Panc1 (cell line): ENCODE data around the gene CDH5. TPM values are rescaled to one million over a fixed set of nuclear protein-coding genes. Genes with fewer than 3 reads are reported as not detected.

Experiments used
- ATAC-seq: fragments of 200-7000 bp; cut with Tn5 transposase; 2 replicates; pipeline ENCODE4 v1.9.1; 2020; ENCODE audit warnings: mild to moderate bottlenecking, moderate library complexity
- BruUV-seq: library from RNA; stranded (reverse); fragments of 400-500 nt; replicated peaks from 2 replicates; lab custom pipeline; 2021; lab: Mats Ljungman, UMichigan
- CTCF ChIA-PET: fragments of 300-600 bp; sonication (Branson Sonifier 250); formaldehyde crosslinking; loops from one replicate; lab custom pipeline; 2022; ENCODE audit warnings: antibody characterized with exemption; lab: Charles Lee
- POLR2A ChIA-PET: fragments of 300-600 bp; sonication (Branson Sonifier 250); formaldehyde crosslinking; loops from one replicate; lab custom pipeline; 2022; ENCODE audit warnings: antibody characterized with exemption; lab: Charles Lee
- DNase-seq: peaks from one replicate; pipeline ENCODE4 v3.0.0-alpha.2; 2010; ENCODE audit warnings: low read depth, low spot score
- H3K27ac ChIP-seq: 2 replicates; pipeline ENCODE4 v1.5.1; 2011; ENCODE audit warnings: mild to moderate bottlenecking, low read length, inconsistent platforms
- H3K27me3 ChIP-seq: fragments of 200-500 bp; sonication (Bioruptor generic); 2 replicates; pipeline ENCODE4 v1.6.0; 2014; ENCODE audit warnings: low read length, inconsistent platforms; ENCODE audit not compliant: control insufficient read depth, insufficient read depth
- H3K36me3 ChIP-seq: fragments of 200-500 bp; sonication (Bioruptor generic); 2 replicates; pipeline ENCODE4 v1.5.1; 2014; ENCODE audit warnings: inconsistent platforms, mild to moderate bottlenecking, low read length, moderate library complexity; ENCODE audit not compliant: control insufficient read depth, insufficient read depth
- H3K4me1 ChIP-seq: 2 replicates; pipeline ENCODE4 v1.5.1; 2011; ENCODE audit warnings: inconsistent platforms, mild to moderate bottlenecking, low read length, moderate library complexity; ENCODE audit not compliant: control insufficient read depth, insufficient read depth
- H3K4me3 ChIP-seq, 2 experiments: 2 replicates each; pipeline ENCODE4 v1.5.1; 2011 to 2012; ENCODE audit warnings: low read depth in 2 of 2, low read length in 2 of 2, mild to moderate bottlenecking in 2 of 2, inconsistent platforms in 1 of 2, moderate library complexity in 1 of 2
- H3K9me3 ChIP-seq: fragments of 200-500 bp; sonication (Bioruptor generic); 2 replicates; pipeline ENCODE4 v1.5.1; 2014; ENCODE audit warnings: low read depth, mild to moderate bottlenecking, inconsistent platforms, low read length, moderate library complexity; ENCODE audit not compliant: control insufficient read depth, insufficient read depth
- CTCF ChIP-seq: fragments of 450-650 bp; IDR thresholded peaks from 2 replicates; pipeline ENCODE4 v1.5.1; 2017; ENCODE audit warnings: mild to moderate bottlenecking
- POLR2AphosphoS5 ChIP-seq: IDR thresholded peaks from 2 replicates; pipeline ENCODE4 v1.6.1; 2012; ENCODE audit warnings: mild to moderate bottlenecking, low read depth, low read length, moderate library complexity
- REST ChIP-seq, 2 experiments: IDR thresholded peaks; 2 replicates each; pipeline ENCODE4 v1.6.1; 2011 to 2012; ENCODE audit warnings: low read depth in 2 of 2, control low read depth in 1 of 2, low read length in 1 of 2, mild to moderate bottlenecking in 1 of 2, moderate library complexity in 1 of 2; ENCODE audit not compliant: insufficient read depth in 1 of 2
- SIN3A ChIP-seq: IDR thresholded peaks from 2 replicates; pipeline ENCODE4 v1.6.1; 2012; ENCODE audit warnings: low read depth, mild to moderate bottlenecking, low read length, moderate library complexity, borderline replicate concordance; ENCODE audit not compliant: insufficient read depth
- TCF7L2 ChIP-seq: IDR thresholded peaks from 2 replicates; pipeline ENCODE4 v1.6.1; 2011; ENCODE audit warnings: mild to moderate bottlenecking, low read depth, low read length, inconsistent platforms
- in situ Hi-C: cut with HindIII; loops from 2 replicates; pipeline ENCODE4 v1.10.0; 2016; ENCODE audit warnings: low sequenced_read_pairs, low pct_unique_long_range_greater_than_20kb
- intact Hi-C: fragments of 100-400 bp; cut with micrococcal nuclease; formaldehyde crosslinking; loops from one replicate; pipeline ENCODE4 v1.10.0; 2022; ENCODE audit not compliant: unreplicated experiment
- total RNA-seq: library from RNA; stranded (reverse); gene quantifications from one replicate; pipeline ENCODE4 v1.2.1, GENCODE V29; 2021; ENCODE audit not compliant: unreplicated experiment

The CDH5 gene
- total RNA-seq, 1 experiment from 2014 or later = 0.18 TPM

DNA sequence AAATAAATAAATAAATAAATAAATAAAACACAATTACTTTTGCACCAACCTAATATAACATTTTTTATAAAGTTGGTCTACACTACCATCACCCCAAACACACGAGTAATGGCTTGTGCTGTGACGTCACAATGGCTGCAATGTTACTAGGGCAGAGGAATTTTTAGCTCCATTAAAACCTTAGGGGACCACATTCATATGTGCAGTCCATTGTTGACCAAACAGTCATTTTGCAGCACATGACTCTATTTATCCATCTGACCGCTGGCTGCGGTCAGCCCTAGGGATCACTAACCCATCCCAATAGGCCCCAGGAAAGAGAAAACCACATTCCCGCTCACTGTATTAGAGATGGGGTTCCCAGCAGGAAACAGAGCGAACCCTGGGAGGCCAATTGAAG is 9.6 kb downstream of the CDH5 start:
- TF ChIP-seq POLR2AphosphoS5 = no peak
- no peak for TF ChIP-seq CTCF
- TF ChIP-seq REST (IDR thresholded peaks at IDR 0.05; ENCODE audit: insufficient read depth in 1 of 2, low read depth in 2 of 2, low read length in 1 of 2) = no peak
- no peak for TF ChIP-seq TCF7L2
- no peak for TF ChIP-seq SIN3A
- no peak for ATAC-seq
- no peaks in the 10 kb centered on the region for H3K36me3 ChIP-seq
- intact Hi-C loops (no loop called here), in situ Hi-C loops (no loop called here)
- H3K4me3 ChIP-seq = no peak overlapping the region
- BruUV-seq = no TSS peak
- DNase-seq = no peak
- H3K4me1 ChIP-seq = no peaks in the 10 kb centered on the region
- no peaks in the 10 kb centered on the region for H3K9me3 ChIP-seq
- H3K27me3 ChIP-seq = no peaks in the 10 kb centered on the region
- no peak overlapping the region for H3K27ac ChIP-seq
- CTCF ChIA-PET = no interaction called here
- POLR2A ChIA-PET = no interaction called here

DNA sequence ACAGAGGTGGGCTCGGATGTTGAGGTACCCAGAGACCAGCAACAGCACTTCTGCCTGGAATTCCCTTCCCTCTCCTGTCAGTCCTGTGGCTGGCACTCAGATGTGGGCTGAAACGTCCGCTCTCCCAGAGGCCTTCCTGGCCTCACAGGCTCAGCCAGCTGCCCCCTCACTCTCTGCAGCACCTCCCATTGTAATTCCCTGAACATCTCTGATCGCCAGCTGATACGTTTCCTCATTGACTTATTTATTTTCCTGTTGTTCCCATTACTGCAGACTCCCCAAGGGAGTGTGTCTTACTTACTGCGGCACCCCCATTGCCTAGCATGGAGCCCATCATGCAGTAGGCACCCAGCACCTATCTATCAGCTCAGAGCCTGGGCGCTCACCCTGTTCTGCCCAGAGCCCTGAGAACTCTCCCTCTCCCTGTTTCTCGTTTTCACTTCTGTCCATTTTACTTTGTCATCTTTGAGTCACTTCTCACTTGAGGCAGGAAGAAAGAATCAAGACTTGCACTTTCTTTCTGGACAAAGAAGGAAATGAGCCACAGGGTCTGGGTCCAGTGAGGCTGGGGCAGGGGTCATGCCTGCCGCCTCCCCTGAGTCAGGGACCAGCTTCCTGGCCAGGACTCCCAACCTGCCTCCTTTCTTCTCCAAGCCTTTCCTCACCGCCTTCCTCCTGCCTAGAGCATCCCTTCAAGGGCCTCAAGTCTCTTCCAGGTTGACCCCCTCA is 10.2 kb downstream of the CDH5 start:
- no peak for DNase-seq
- Histone ChIP-seq H3K27me3 (no peaks in the 10 kb centered on the region), H3K27ac (no peak overlapping the region), H3K4me1 (no peaks in the 10 kb centered on the region), H3K36me3 (no peaks in the 10 kb centered on the region), H3K9me3 (no peaks in the 10 kb centered on the region), H3K4me3 (no peak overlapping the region)
- ATAC-seq = no peak
- ChIA-PET POLR2A (no interaction called here), CTCF (no interaction called here)
- TF ChIP-seq POLR2AphosphoS5 (no peak), REST (IDR thresholded peaks at IDR 0.05; ENCODE audit: insufficient read depth in 1 of 2, low read depth in 2 of 2, low read length in 1 of 2) (no peak), TCF7L2 (no peak), SIN3A (no peak), CTCF (no peak)
- in situ Hi-C loops = no loop called here
- intact Hi-C loops = no loop called here
- no TSS peak for BruUV-seq
